Tibial nerve (tissue), 4 donors: ENCODE results near the gene FCF1. TPM values are rescaled to one million over a fixed set of nuclear protein-coding genes. Genes with fewer than 3 reads are reported as not detected.
A peak's percentile ranks its signal among the peaks of the same experiment; 100 is the strongest.

ENCODE experiments used
- DNase-seq, 2 donors: peaks; one replicate each; pipeline ENCODE4 v3.0.0-alpha.2; 2019; ENCODE audit warnings: low spot score in 2 of 2
- H3K27ac ChIP-seq, 4 donors: fragments of 200-600 bp; sonication (generic) in 3 of 4; one replicate each; pipeline ENCODE4 v1.5.1; 2017 to 2019; ENCODE audit warnings: mild to moderate bottlenecking in 1 of 4
- H3K27me3 ChIP-seq, 2 donors: fragments of 200-600 bp; sonication (generic) in 1 of 2; one replicate each; pipeline versions ENCODE4 v1.5.1 to v1.6.0; 2017 to 2019
- H3K36me3 ChIP-seq, 3 donors: fragments of 200-600 bp; sonication (generic); one replicate each; pipeline ENCODE4 v1.5.1; 2018 to 2019
- H3K4me1 ChIP-seq, 4 donors: fragments of 200-600 bp; sonication (generic) in 3 of 4; one replicate each; pipeline ENCODE4 v1.5.1; 2017 to 2019
- H3K4me3 ChIP-seq, 4 donors: fragments of 200-600 bp; sonication (generic) in 3 of 4; one replicate each; pipeline ENCODE4 v1.5.1; 2017 to 2019; ENCODE audit warnings: mild to moderate bottlenecking in 1 of 4, moderate library complexity in 1 of 4
- H3K9me3 ChIP-seq, 4 donors: fragments of 200-600 bp; sonication (generic) in 3 of 4; one replicate each; pipeline ENCODE4 v1.5.1; 2017 to 2019
- EP300 ChIP-seq, 2 donors: sonication (generic); formaldehyde crosslinking; IDR thresholded peaks; one replicate each; pipeline ENCODE4 v1.6.1; 2017; ENCODE audit warnings: antibody characterized with exemption in 2 of 2, mild to moderate bottlenecking in 1 of 2
- POLR2A ChIP-seq, 2 donors: fragments of 450-650 bp; IDR thresholded peaks; one replicate each; pipeline ENCODE4 v1.6.1; 2017; ENCODE audit warnings: antibody characterized with exemption in 2 of 2, mild to moderate bottlenecking in 2 of 2, moderate library complexity in 2 of 2
- WGBS, 2 donors: methylation state at CpG; one replicate each; pipeline ENCODE4 v1.1.5; 2018; 5-methylcytosine and 5-hydroxymethylcytosine counted together
- total RNA-seq, 4 donors: library from RNA; depleted of rRNA; stranded (reverse); fragments of >200 nt; gene quantifications; one replicate each; pipeline ENCODE4 v1.1.0, GENCODE V29; 2016
- TF ChIP-seq, protein P1 (sequence below), 5 experiments: fragments of 200-600 bp in 3 of 5; fragments of 450-650 bp in 2 of 5; sonication (generic) in 3 of 5; IDR thresholded peaks; one replicate each; pipeline ENCODE4 v1.5.1; 2016 to 2019; ENCODE audit warnings: antibody characterized with exemption in 5 of 5, mild to moderate bottlenecking in 3 of 5, moderate library complexity in 2 of 5

Gene FCF1
- total RNA-seq, 4 donors from 2014 or later = 16.8 to 39.8 (median 32.6) TPM

DNA sequence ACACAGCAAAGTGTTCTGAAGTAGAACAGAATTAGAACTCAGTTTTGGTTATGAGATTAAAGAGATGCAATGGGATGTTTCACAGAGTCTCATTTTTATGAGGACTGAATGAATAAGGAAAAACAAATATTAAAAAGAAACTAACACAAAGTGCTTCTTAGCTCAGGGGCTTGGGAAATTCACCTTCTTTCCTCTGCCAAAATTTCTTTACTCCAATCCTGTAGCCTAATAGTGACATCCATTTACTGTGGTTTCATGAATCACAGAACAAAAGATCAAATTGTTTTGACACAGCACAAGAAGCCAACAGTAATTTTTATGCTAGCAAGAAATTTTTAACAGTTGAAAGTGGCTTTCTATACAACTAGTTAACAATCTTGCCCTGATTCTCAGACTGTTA lies 37.7 kb upstream of the FCF1 start:
- no peaks in the 10 kb centered on the region for H3K9me3 ChIP-seq
- DNase-seq = no peak
- TF ChIP-seq POLR2A (IDR thresholded peaks at IDR 0.05) (no peak), EP300 (IDR thresholded peaks at IDR 0.05) (peak in 1 of 2 donors; percentile 48)
- no peak overlapping the region for H3K4me3 ChIP-seq
- H3K4me1 ChIP-seq = peaks cover 0 to 24% (median 6%) of the 10 kb centered on the region in 4 donors
- H3K27ac ChIP-seq = peak overlapping the region in 2 of 4 donors; percentile 68 to 84
- peaks cover 0 to 63% (median 5%) of the 10 kb centered on the region in 3 donors for H3K36me3 ChIP-seq
- H3K27me3 ChIP-seq = no peaks in the 10 kb centered on the region

DNA sequence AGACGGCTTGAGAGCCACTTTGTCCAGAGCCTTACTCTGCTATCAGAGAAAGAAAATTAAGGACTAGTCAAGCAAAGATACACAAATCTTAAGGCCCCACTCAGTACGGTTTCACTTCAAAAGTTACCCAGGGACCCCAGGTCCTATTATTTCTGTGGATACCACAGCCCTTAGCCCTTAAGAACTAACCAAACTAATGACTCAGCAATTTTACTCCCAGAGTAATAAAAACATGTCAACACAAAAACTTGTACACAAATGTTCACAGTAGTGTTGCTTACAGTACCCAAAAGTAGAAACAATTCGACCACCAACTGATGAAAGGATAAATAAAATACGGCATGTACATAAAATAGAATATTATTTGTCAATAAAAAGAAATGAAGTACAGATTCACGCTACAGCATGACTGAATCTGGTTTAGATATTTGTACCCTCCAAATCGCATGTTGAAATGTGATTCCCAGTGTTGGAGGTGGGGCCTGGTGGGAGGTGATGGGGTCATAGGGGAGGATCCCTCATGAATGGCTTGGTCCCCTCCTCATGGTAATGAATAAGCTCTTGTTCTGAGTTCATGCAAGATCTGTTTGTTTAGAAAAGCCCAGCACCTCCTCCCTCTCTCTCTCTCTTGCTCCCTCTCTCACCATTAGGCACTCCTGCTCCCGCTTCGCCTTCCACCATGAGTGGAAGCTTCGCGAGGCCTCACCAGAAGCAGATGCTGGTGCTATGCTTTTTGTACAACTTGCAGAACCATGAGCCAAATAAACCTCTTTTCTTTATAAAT lies 30.6 kb upstream of the FCF1 start:
- H3K27me3 ChIP-seq = no peaks in the 10 kb centered on the region
- peak overlapping the region; percentile 32 to 83 (median 65) for H3K27ac ChIP-seq
- WGBS, 2 donors = 55 to 63% methylated on average over 10 of the region's 10 CpGs
- H3K9me3 ChIP-seq = no peaks in the 10 kb centered on the region
- no peak for DNase-seq
- no peak for TF ChIP-seq POLR2A (IDR thresholded peaks at IDR 0.05)
- peak in 1 of 2 donors; percentile 40 for TF ChIP-seq EP300 (IDR thresholded peaks at IDR 0.05)
- TF ChIP-seq, protein P1, sequence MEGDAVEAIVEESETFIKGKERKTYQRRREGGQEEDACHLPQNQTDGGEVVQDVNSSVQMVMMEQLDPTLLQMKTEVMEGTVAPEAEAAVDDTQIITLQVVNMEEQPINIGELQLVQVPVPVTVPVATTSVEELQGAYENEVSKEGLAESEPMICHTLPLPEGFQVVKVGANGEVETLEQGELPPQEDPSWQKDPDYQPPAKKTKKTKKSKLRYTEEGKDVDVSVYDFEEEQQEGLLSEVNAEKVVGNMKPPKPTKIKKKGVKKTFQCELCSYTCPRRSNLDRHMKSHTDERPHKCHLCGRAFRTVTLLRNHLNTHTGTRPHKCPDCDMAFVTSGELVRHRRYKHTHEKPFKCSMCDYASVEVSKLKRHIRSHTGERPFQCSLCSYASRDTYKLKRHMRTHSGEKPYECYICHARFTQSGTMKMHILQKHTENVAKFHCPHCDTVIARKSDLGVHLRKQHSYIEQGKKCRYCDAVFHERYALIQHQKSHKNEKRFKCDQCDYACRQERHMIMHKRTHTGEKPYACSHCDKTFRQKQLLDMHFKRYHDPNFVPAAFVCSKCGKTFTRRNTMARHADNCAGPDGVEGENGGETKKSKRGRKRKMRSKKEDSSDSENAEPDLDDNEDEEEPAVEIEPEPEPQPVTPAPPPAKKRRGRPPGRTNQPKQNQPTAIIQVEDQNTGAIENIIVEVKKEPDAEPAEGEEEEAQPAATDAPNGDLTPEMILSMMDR (IDR thresholded peaks at IDR 0.05) = no peak
- peaks cover 0 to 44% (median 0%) of the 10 kb centered on the region in 3 donors for H3K36me3 ChIP-seq
- H3K4me1 ChIP-seq = peaks cover 0 to 44% (median 3%) of the 10 kb centered on the region in 4 donors
- H3K4me3 ChIP-seq = no peak overlapping the region

DNA sequence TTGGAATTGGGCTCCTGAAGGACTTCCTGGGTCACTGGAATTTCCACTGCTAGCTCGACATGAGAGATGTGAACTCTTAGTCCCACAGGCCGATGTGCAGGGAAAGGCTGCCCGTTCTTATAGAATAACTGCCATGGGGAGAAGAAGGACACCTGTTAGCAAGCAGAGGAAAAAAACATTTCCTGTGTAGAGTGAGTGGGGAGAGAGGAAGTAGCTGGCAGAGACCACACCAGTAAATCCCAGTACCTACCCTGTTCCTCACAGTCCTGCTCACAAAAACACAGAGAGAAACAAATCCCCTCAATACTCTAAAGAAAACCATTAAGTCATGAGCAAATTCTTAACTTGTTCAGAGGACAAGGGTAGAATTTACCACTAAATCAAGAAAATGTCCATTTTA lies 29.5 kb upstream of the FCF1 start:
- WGBS, 2 donors = 81 to 90% methylated on average over 3 of the region's 3 CpGs
- Histone ChIP-seq H3K9me3 (no peaks in the 10 kb centered on the region), H3K4me3 (no peak overlapping the region), H3K4me1 (peaks cover 0 to 44% (median 3%) of the 10 kb centered on the region in 4 donors), H3K27ac (peak overlapping the region in 3 of 4 donors; percentile 32 to 83 (median 80)), H3K27me3 (no peaks in the 10 kb centered on the region), H3K36me3 (peaks cover 0 to 49% (median 0%) of the 10 kb centered on the region in 3 donors)
- TF ChIP-seq POLR2A (IDR thresholded peaks at IDR 0.05) (no peak), EP300 (IDR thresholded peaks at IDR 0.05) (no peak)
- TF ChIP-seq, protein P1 (IDR thresholded peaks at IDR 0.05) = no peak
- no peak for DNase-seq

DNA sequence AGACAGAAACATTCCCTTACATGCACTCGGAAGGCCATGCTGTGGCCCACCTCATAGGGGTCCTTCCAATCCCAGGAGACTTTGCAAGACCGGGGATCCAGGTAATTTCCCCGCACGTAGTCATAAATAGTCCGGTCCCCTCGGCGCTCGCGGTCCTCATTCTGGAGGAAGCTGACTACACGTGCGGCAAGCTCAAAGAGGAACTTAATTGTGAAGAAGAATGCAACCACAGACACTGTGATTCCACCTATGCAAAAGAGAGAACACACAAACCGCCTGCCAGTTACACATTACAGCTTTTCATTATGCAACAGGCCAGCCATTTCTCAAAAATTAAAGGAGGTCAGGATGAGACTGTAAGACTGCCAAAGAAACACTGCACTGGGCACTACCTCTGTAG lies 28.5 kb upstream of the FCF1 start:
- Histone ChIP-seq H3K27me3 (no peaks in the 10 kb centered on the region), H3K27ac (no peak overlapping the region), H3K36me3 (peaks cover 0 to 56% (median 0%) of the 10 kb centered on the region in 3 donors), H3K9me3 (no peaks in the 10 kb centered on the region), H3K4me1 (peaks cover 0 to 44% (median 3%) of the 10 kb centered on the region in 4 donors), H3K4me3 (no peak overlapping the region)
- TF ChIP-seq, protein P1 (IDR thresholded peaks at IDR 0.05) = no peak
- TF ChIP-seq POLR2A (IDR thresholded peaks at IDR 0.05) (no peak), EP300 (IDR thresholded peaks at IDR 0.05) (no peak)
- WGBS, 2 donors = 78 to 84% methylated on average over 12 of the region's 12 CpGs
- DNase-seq = no peak

DNA sequence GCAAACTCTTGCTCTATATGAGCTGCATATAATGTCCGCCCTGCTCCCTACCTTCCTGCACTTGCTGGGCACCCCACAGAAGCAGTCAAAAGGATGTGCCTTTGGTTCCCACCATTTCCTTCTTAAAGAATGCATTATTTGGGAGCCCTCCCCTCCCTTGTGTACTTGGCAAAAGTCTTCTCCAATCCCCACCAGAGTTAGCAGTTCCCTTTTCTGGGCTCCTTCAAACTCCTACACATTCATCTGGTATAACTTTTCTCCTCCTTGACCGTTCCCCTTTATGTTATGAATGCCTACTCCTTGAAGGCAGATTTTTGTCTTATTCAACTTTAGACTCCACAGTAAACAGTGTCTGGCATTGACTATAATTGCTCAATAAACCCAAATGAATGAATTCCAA lies 27.9 kb upstream of the FCF1 start:
- no peaks in the 10 kb centered on the region for H3K27me3 ChIP-seq
- TF ChIP-seq, protein P1 (IDR thresholded peaks at IDR 0.05) = no peak
- TF ChIP-seq POLR2A (IDR thresholded peaks at IDR 0.05) (no peak), EP300 (IDR thresholded peaks at IDR 0.05) (no peak)
- no peak overlapping the region for H3K27ac ChIP-seq
- H3K4me3 ChIP-seq = no peak overlapping the region
- no peaks in the 10 kb centered on the region for H3K9me3 ChIP-seq
- peaks cover 0 to 44% (median 3%) of the 10 kb centered on the region in 4 donors for H3K4me1 ChIP-seq
- WGBS, 2 donors = 63 to 64% methylated on average over 2 of the region's 2 CpGs
- no peak for DNase-seq
- peaks cover 0 to 59% (median 0%) of the 10 kb centered on the region in 3 donors for H3K36me3 ChIP-seq
